Astrocyte of the cerebellum (primary cell): Measurements from ENCODE around the gene DUSP19.

Source experiments
- DNase-seq: peaks from one replicate; pipeline ENCODE4 v3.0.0-alpha.2; 2011; ENCODE audit warnings: low read depth
- H3K4me3 ChIP-seq: 2 replicates; pipeline ENCODE4 v1.5.1; 2011; ENCODE audit warnings: mild to moderate bottlenecking, low read depth, low read length, moderate library complexity
- CTCF ChIP-seq: IDR thresholded peaks from 2 replicates; pipeline ENCODE4 v1.5.1; 2012; ENCODE audit warnings: low read length, low read depth, moderate library complexity, mild to moderate bottlenecking; ENCODE audit errors: missing control alignments
- in situ Hi-C: cut with HindIII; loops from 2 replicates; pipeline ENCODE4 v1.10.0; 2017; ENCODE audit warnings: low sequenced_read_pairs

Gene DUSP19

DNA sequence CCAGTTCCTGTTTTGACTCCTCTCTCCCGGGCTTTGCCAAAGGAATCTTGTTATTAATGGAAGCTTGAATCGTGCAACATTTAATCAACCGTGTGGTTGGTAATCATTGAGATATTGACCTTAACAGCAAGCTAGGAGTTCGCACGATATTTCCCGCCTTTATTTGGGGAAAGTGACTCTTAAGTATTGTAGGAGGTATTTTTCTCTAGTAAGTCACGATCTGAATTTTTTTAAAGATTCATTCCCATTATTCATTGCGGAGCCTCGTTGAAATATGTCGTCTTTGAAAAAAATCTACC lies 46.4 kb downstream of the DUSP19 start:
- peak overlapping the region; percentile 84 for H3K4me3 ChIP-seq
- DNase-seq, result no peak
- in situ Hi-C loops, result loop anchor here (5.0 to 10.0 kb wide), 2 partner anchors 102 to 230 kb away; no protein-coding TSS in a partner anchor
- no peak for TF ChIP-seq CTCF

DNA sequence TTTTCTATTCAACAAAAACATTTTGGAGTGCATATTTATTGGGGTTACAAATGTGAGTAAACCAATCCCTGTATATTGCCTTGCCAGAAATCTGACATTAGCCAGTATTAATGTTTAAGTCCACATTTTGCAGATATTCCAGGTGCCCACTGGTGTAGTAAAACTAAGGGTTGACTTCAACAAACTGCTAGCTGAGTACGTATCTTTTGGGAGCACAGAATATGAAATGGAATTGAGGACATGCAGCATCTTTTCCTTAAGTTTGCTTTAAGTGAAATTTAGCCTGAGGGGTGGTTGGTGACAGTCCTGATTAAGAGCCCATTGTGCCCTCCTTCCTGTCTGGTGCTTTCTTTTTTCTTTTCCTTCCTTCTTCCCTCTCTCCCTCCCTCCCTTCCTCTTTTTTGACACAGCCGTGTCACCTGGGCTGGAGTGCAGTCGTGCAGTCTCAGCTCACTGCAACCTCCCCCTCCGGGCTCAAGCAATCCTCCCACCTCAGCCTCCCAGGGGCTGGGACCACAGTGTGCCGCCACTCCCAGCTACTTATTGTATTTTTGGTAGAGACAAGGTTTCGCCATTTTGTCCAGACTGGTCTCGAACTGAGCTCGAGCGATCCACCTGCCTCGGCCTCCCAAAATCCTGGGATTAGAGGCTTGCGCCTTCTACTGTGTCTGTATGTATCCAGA lies 47.3 kb downstream of the DUSP19 start:
- in situ Hi-C loops, result loop anchor here (10.0 kb wide), 1 partner anchor 229 kb away; no protein-coding TSS in a partner anchor
- H3K4me3 ChIP-seq, result peak overlapping the region; percentile 84
- DNase-seq, result no peak
- TF ChIP-seq CTCF, result no peak

- no peak for TF ChIP-seq CTCF
- no peak overlapping the region for H3K4me3 ChIP-seq
- DNase-seq, result no peak
- in situ Hi-C loops, result loop anchor here (10.0 kb wide), 1 partner anchor 228 kb away; no protein-coding TSS in a partner anchor
Observed at GRCh38 chr2:183126635-183127034, 48.1 kb downstream of the DUSP19 start.

DNA sequence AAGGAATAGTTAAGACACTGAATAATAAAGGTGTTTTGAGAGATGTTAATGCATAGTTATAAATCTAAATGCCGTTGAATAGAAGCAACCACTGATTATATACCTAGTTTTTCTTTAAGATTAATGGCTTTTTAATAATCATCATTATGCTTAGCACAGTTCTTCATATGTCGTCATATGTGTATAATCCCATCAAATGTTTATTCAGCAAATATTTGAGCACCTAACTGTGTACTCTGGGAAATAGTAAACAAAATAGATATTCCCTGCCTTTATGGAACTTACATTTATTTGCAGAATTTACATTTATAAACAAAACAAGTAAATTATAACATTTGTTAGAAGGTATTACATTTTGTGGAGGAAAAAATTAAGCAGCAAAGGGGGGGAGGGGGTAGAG lies 55.5 kb downstream of the DUSP19 start:
- no peak for DNase-seq
- TF ChIP-seq CTCF, result no peak
- H3K4me3 ChIP-seq, result no peak overlapping the region
- in situ Hi-C loops, result no loop called here

- no peak for DNase-seq
- H3K4me3 ChIP-seq, result no peak overlapping the region
- TF ChIP-seq CTCF, result no peak
- in situ Hi-C loops, result no loop called here
Observed at GRCh38 chr2:183148955-183149354, 70.4 kb downstream of the DUSP19 start.

GRCh38 chr2:183149489-183149888 lies 70.9 kb downstream of the DUSP19 start:
- H3K4me3 ChIP-seq, result no peak overlapping the region
- DNase-seq, result peak; percentile 83
- no peak for TF ChIP-seq CTCF
- in situ Hi-C loops, result no loop called here
